Stimulated activated naive CD4-positive, alpha-beta T cell treated with Interleukin-2 at 50 U/mL for 16 hours (primary cell): ENCODE data around the gene IQGAP1.

ENCODE experiments used
- DNase-seq: peaks from one replicate; lab custom pipeline; 2025; lab: John Stamatoyannopoulos, UW

Gene IQGAP1

DNA sequence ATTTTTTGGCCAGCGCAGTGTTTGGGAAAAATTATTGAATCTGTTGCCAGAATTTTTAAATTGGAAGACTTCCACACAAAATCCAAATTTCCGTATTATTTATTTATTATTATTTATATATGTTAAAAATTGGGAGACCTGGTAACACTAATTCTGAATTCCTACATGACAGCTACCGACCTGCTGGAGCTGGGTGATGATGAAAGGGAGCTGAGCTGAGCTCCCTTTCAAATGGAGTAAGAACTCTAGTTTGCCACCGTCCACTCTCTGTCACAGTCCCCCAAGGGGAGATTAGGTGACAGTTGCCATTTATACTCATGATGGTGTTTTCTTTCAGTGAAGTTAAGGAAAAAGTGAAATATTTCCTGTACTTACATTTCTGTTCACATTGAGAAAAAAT is 143.1 kb downstream of the IQGAP1 start:
- DNase-seq = no peak

DNA sequence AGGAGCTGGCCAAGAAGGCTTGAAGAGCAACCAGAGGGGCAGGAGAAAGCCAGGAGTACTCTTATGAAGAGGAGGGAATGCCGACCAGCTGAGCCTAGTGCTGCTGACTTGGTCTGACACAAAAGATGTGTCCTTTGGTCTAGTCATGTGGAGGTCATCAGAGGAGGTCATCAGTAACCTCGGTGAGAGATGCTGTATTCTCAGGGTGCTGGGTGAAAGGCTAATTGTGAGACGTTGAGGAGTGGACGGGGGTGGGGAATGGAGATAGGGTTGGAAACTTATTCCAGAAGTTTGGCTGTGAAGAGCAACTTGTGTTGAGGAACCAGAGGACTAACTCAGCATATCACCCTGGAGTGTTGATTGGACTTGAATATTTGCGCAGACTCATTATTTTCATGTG is 147.2 kb downstream of the IQGAP1 start:
- no peak for DNase-seq

DNA sequence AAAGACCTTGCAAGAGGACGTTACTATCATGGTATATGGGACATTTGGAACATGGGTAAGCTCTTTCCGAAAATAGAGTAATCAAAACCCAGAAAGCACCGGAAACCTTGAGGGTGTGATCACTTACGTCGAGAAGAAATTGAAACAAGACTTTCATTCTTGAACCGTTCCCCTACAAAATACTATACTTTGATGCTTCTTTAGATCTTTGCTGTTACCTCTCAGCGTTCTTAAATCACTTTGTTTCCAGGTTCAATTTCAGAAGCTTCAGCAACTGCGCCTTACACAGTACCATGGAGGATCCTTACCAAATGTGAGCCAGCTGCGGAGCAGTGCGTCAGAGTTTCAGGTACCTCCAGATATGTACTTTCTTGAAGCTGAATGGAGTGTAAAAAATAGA is 151.7 kb downstream of the IQGAP1 start:
- DNase-seq = peak; percentile 20

DNA sequence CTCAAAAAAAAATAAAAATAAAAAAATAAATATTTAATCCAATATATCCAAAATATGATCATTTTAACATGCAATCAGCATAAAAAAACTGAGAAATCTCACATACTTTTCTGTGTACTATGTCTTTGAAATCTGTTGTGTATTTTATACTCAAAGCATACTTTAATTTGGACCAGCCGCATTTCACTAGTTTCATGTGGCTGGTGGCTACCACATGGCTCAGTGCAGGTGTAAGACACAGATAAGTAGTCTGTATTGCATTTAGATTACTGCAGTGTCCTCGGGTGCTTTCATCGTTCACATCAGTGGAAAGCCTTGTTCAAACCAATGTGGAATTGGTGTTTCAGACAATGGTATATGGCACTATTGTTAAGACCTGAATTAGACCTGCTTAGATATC is 152.7 kb downstream of the IQGAP1 start:
- no peak for DNase-seq

DNA sequence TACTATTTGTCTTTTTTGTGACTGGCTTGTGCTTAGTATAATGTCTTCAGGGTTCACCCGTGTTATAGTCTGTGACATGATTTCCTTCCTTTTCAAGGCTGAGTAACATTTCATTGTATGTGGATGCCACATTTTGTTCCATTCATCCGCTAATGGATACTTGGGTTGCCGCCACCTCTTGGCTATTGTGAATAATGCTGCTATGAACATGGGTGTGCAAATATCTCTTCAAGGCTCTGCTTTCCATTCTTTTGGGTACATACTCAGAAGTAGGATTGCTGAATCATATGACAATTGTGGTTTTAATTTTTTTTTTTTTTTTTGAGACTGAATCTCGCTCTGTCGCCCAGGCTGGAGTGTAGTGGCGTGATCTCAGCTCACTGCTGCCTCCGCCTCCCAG is 157.1 kb downstream of the IQGAP1 start:
- no peak for DNase-seq

DNA sequence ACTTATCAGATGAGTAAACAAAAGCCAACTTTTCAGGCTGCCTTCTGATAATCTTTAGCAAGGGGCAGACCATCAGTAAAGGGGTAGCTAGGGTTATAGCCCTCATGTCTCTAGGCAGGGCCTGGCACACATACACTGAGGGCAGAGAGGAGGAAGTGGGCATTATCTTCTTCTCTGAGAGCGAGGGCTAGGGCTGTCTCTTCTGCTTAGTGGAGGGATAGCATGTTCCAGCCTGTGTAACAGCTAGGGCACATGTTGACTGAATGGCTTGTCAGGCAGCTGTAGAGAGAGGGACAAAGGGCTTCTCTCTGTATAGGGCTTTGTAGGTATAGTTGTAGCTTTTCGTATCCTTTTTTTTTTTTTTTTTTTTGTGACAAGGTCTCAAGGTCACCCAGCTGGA is 159.5 kb downstream of the IQGAP1 start:
- DNase-seq = no peak

DNA sequence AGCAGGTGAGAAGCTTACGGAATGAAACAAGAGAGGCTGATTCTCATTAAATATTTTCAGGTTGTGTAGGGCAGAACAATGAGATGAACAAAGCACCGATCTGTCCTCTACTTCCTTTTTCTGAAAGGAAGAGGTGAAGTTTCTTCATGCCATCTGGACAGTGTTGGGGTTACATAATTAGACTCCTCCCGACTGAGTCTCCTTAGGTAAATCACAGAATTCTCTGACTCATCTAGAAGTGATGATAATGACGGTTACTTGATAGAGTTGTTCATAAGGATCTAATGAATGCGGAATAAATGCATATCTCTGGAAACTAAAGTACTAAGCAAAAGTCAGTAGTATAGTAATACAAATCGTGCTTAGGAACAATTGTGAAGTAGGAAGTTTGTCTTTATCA is 162.9 kb downstream of the IQGAP1 start:
- no peak for DNase-seq
